Effector memory CD8-positive, alpha-beta T cell (primary cell): ENCODE data around the gene GRIP2.

Source experiments
- ATAC-seq: fragments of 150-1000 bp; cut with Tn5 transposase; replicated peaks from 2 replicates; pipeline ENCODE4 v1.10.0; 2021; ENCODE audit warnings: mild to moderate bottlenecking, moderate library complexity
- DNase-seq, 3 experiments: peaks; one replicate each; pipeline ENCODE4 v3.0.0; 2021
- H3K27ac Mint-ChIP-seq, 2 donors: one replicate each; pipeline ENCODE4 v1.8.0; 2022; ENCODE audit warnings: mild to moderate bottlenecking in 2 of 2, mixed read lengths in 2 of 2, moderate library complexity in 2 of 2
- H3K27me3 Mint-ChIP-seq, 2 donors: one replicate each; pipeline ENCODE4 v1.8.0; 2022; ENCODE audit warnings: mixed read lengths in 2 of 2
- H3K36me3 Mint-ChIP-seq: one replicate; pipeline ENCODE4 v1.8.0; 2022; ENCODE audit warnings: mild to moderate bottlenecking, moderate library complexity, mixed read lengths; ENCODE audit not compliant: insufficient read depth
- H3K4me1 Mint-ChIP-seq, 2 donors: one replicate each; pipeline ENCODE4 v1.8.0; 2022; ENCODE audit warnings: low read depth in 2 of 2, mixed read lengths in 2 of 2
- H3K4me3 Mint-ChIP-seq, 2 donors: one replicate each; pipeline ENCODE4 v1.8.0; 2022; ENCODE audit warnings: mild to moderate bottlenecking in 2 of 2, mixed read lengths in 2 of 2, moderate library complexity in 2 of 2
- H3K9me3 Mint-ChIP-seq, 2 donors: one replicate each; pipeline ENCODE4 v1.8.0; 2022; ENCODE audit warnings: mixed read lengths in 2 of 2
- total RNA-seq, 9 experiments: gene quantifications; one replicate each; lab custom pipeline; 2026; lab: John Stamatoyannopoulos, UW

The GRIP2 gene
- 0 to 0.21 (median 0) reads per million in 9 experiments for total RNA-seq

DNA sequence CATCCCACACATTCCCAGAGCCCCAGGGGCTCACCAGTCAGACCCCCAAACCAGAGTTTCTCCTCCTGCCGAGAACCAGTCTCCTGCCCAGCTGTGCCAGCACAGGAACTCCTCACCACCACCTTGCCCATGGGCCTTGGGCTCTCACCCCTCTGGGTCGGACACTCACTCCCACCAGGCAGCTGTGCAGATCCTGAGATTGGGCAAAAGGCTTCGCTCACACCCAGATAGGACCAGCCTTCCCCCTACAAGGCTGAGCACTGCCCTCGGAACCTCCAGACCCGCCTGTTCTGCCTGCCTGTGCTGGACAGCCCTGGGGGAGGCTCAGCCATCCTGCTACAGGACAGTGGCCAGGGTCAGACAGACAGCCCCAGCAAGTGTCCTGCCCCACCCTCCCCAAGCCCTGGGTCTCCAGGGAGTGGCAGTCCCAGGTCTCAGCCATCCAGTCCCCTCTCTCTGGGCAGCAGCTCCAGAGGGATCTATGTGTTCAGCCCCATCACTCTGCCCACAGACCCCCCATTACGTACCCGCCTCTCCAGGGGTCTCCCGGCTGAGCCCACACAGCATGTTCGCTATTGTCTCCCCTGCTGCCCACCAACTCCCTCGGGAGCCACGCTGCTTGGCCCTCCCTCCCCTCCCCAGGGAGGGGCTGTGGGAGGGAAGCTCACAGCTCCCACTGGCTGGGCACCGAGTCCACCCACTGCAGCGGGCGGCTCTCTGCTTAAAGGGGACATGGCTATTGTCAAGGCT, at the start of gene GRIP2:
Gene GRIP2 (minus strand): TSS at position 601 of the 750 bp plus-strand sequence. CDS start 34 bp downstream, at position 567.
- Mint-ChIP-seq H3K27ac (peak within 1 kb of the TSS in 1 of 2 donors; percentile 9), H3K4me3 (no peak within 1 kb of the TSS), H3K36me3 (peaks cover 4% of the 10 kb centered on the region), H3K9me3 (no peaks in the 10 kb centered on the region), H3K4me1 (no peaks in the 10 kb centered on the region), H3K27me3 (peaks cover 5 to 30% of the 10 kb centered on the region in 2 donors)
- ATAC-seq: no peak
- no peak for DNase-seq

- Mint-ChIP-seq H3K4me1 (no peaks in the 10 kb centered on the region), H3K36me3 (no peaks in the 10 kb centered on the region), H3K4me3 (no peak overlapping the region), H3K9me3 (no peaks in the 10 kb centered on the region), H3K27me3 (peaks cover 66 to 95% of the 10 kb centered on the region in 2 donors), H3K27ac (no peak overlapping the region)
- ATAC-seq (no peak), DNase-seq (no peak)
These were observed 48.4 kb upstream of the GRIP2 start for GRCh38 chr3:14588425-14589112.

GRCh38 chr3:14587740-14588360, 47.7 kb upstream of the GRIP2 start:
- Mint-ChIP-seq H3K4me3 (no peak overlapping the region), H3K4me1 (no peaks in the 10 kb centered on the region), H3K27ac (no peak overlapping the region), H3K9me3 (no peaks in the 10 kb centered on the region), H3K27me3 (peaks cover 60 to 93% of the 10 kb centered on the region in 2 donors), H3K36me3 (no peaks in the 10 kb centered on the region)
- ATAC-seq: no peak
- no peak for DNase-seq

DNA sequence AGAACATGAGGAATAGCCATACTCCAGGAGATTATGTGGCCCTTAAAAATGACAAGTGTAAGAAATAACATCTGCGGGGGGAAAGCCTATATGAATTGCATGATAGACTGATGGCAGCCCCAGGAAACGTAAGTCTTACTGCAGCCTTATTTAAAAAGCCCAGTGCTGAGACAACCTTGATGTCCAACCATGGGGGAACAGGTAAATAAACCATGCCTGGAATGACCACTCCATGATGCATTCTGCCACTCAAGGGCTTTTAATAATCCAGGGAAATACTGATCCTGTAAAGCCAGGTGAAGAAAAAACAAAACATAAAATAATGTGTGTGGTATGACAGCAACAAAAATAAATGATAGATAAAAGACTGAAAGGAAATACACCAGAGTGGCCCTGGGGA, 46.5 kb upstream of the GRIP2 start:
- no peak overlapping the region for H3K4me3 Mint-ChIP-seq
- H3K36me3 Mint-ChIP-seq: no peaks in the 10 kb centered on the region
- H3K27me3 Mint-ChIP-seq: peaks cover 61 to 93% of the 10 kb centered on the region in 2 donors
- ATAC-seq: no peak
- H3K27ac Mint-ChIP-seq: no peak overlapping the region
- no peaks in the 10 kb centered on the region for H3K4me1 Mint-ChIP-seq
- no peaks in the 10 kb centered on the region for H3K9me3 Mint-ChIP-seq
- no peak for DNase-seq

- no peaks in the 10 kb centered on the region for H3K9me3 Mint-ChIP-seq
- H3K4me1 Mint-ChIP-seq: no peaks in the 10 kb centered on the region
- no peak for ATAC-seq
- no peaks in the 10 kb centered on the region for H3K36me3 Mint-ChIP-seq
- no peak overlapping the region for H3K27ac Mint-ChIP-seq
- H3K27me3 Mint-ChIP-seq: peaks cover 43 to 93% of the 10 kb centered on the region in 2 donors
- H3K4me3 Mint-ChIP-seq: no peak overlapping the region
- no peak for DNase-seq
These were observed 43.5 kb upstream of the GRIP2 start for GRCh38 chr3:14583548-14584091.

- H3K4me1 Mint-ChIP-seq: no peaks in the 10 kb centered on the region
- no peak overlapping the region for H3K4me3 Mint-ChIP-seq
- H3K27ac Mint-ChIP-seq: no peak overlapping the region
- H3K27me3 Mint-ChIP-seq: peaks cover 54 to 92% of the 10 kb centered on the region in 2 donors
- H3K9me3 Mint-ChIP-seq: no peaks in the 10 kb centered on the region
- no peak for ATAC-seq
- no peaks in the 10 kb centered on the region for H3K36me3 Mint-ChIP-seq
- no peak for DNase-seq
These were observed 41.9 kb upstream of the GRIP2 start for GRCh38 chr3:14582045-14582410.

GRCh38 chr3:14581334-14582044, 41.3 kb upstream of the GRIP2 start:
- Mint-ChIP-seq H3K4me3 (no peak overlapping the region), H3K36me3 (no peaks in the 10 kb centered on the region), H3K9me3 (no peaks in the 10 kb centered on the region), H3K27me3 (peaks cover 58 to 89% of the 10 kb centered on the region in 2 donors), H3K4me1 (no peaks in the 10 kb centered on the region), H3K27ac (no peak overlapping the region)
- ATAC-seq (no peak), DNase-seq (no peak)

DNA sequence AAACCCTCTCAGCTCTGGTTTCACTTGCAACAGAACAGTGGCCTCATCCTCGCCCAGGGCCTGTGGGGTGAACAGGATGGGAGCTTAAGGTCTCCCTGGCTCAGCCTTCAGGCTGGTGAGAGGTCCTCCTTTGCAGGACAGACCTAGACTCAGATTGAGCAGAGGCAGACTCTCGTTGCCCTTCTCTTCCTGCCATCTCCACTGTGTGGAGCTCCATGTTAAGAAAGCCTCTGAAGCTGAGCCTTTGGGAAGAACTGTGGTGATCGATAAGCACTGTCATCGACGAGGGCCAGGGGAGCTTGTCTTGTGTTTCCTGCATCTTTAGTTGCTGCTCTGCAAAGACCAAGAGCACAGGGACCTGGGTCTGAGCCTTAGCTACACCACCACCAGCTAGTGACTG, 37.8 kb upstream of the GRIP2 start:
- no peaks in the 10 kb centered on the region for H3K36me3 Mint-ChIP-seq
- ATAC-seq (no peak), DNase-seq (no peak)
- no peaks in the 10 kb centered on the region for H3K4me1 Mint-ChIP-seq
- peaks cover 49 to 83% of the 10 kb centered on the region in 2 donors for H3K27me3 Mint-ChIP-seq
- H3K27ac Mint-ChIP-seq: no peak overlapping the region
- H3K4me3 Mint-ChIP-seq: no peak overlapping the region
- H3K9me3 Mint-ChIP-seq: no peaks in the 10 kb centered on the region

GRCh38 chr3:14576163-14576562, 36.0 kb upstream of the GRIP2 start:
- Mint-ChIP-seq H3K36me3 (no peaks in the 10 kb centered on the region), H3K4me3 (no peak overlapping the region), H3K4me1 (no peaks in the 10 kb centered on the region), H3K27me3 (peaks cover 46 to 82% of the 10 kb centered on the region in 2 donors), H3K9me3 (no peaks in the 10 kb centered on the region), H3K27ac (no peak overlapping the region)
- ATAC-seq: no peak
- no peak for DNase-seq

DNA sequence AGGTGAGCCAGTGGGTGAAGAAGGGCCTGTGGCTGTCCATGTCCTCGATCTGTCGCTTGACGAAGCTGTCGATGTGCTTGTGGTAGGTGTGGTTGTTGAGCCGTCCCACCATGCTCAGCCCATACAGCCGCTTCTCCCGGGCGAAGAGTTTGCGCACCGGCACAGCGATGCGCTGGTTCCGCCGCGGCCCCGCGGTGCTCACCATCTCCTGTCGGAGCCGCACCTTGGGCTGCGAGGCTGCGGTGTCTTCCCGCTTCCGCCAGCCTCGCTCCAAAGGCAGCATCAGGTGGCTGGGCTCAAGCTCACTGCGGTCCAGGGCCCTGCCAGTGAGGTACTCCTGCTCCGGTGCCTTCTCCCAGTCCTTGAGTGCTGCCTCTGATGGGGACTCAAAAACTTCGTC, 34.0 kb upstream of the GRIP2 start:
- Mint-ChIP-seq H3K4me1 (peaks cover 0 to 2% of the 10 kb centered on the region in 2 donors), H3K4me3 (no peak overlapping the region), H3K9me3 (no peaks in the 10 kb centered on the region), H3K27me3 (peaks cover 46 to 70% of the 10 kb centered on the region in 2 donors), H3K36me3 (no peaks in the 10 kb centered on the region), H3K27ac (no peak overlapping the region)
- ATAC-seq (no peak), DNase-seq (no peak)

GRCh38 chr3:14573706-14574105, 33.6 kb upstream of the GRIP2 start:
- Mint-ChIP-seq H3K27me3 (peaks cover 43 to 70% of the 10 kb centered on the region in 2 donors), H3K36me3 (no peaks in the 10 kb centered on the region), H3K4me3 (no peak overlapping the region), H3K4me1 (peaks cover 0 to 2% of the 10 kb centered on the region in 2 donors), H3K9me3 (no peaks in the 10 kb centered on the region), H3K27ac (no peak overlapping the region)
- no peak for DNase-seq
- no peak for ATAC-seq

DNA sequence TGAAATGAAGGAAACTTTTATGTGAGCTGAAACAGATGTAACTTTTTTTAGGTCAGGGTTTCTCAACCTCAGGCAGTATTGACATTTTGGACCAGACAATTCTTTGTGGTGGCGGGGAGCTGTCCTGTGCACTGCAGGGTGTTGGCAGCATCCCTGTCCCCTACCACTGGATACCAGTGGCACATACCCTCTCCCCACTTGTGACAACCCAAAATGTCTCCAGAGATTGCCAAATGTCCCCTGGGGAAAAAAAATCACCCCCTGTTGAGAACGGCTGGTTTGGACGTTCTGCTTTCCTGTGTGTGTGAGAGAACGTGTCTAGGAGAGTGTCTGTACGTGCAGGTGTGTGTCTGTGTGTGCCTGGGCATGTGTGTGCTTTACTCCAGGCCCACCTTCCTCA, 30.7 kb upstream of the GRIP2 start:
- Mint-ChIP-seq H3K4me1 (peaks cover 0 to 2% of the 10 kb centered on the region in 2 donors), H3K27me3 (peaks cover 40 to 82% of the 10 kb centered on the region in 2 donors), H3K4me3 (no peak overlapping the region), H3K9me3 (no peaks in the 10 kb centered on the region), H3K27ac (no peak overlapping the region), H3K36me3 (no peaks in the 10 kb centered on the region)
- DNase-seq (no peak), ATAC-seq (no peak)

DNA sequence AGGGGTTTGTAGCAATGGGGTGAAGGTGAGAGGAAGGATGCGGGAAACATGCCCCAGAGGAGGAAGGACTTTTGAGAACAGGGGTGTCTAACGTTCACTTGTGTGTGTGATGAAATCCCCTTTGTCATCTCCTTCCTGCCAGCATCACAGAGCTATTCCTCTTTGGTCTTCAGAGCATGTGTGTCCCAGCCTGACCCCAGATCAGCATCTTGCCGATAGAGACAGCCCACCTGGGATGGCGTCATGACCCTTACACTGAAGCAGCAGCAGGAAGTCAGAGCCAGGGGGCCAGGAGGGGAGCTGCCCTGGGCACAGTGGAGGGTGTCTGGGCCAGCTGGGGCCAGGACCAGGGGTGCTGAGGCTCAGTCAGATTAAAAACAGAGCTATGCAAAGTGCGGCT, 29.9 kb upstream of the GRIP2 start:
- Mint-ChIP-seq H3K27me3 (peaks cover 41 to 82% of the 10 kb centered on the region in 2 donors), H3K27ac (no peak overlapping the region)
- no peak for ATAC-seq

More for the DNA sequence above, 29.9 kb upstream of the GRIP2 start:
- no peak overlapping the region for H3K4me3 Mint-ChIP-seq
- DNase-seq: no peak
- H3K36me3 Mint-ChIP-seq: no peaks in the 10 kb centered on the region
- no peaks in the 10 kb centered on the region for H3K9me3 Mint-ChIP-seq
- peaks cover 0 to 5% of the 10 kb centered on the region in 2 donors for H3K4me1 Mint-ChIP-seq
